Thoracic aorta (tissue), 2 donors: Measurements from ENCODE around the gene PTDSS2. TPM values are rescaled to one million over a fixed set of nuclear protein-coding genes. Genes with fewer than 3 reads are reported as not detected.

ENCODE experiments used
- ATAC-seq: fragments of 150-250 bp; one replicate; pipeline ENCODE4 v1.8.0; 2017; ENCODE audit warnings: low read depth; ENCODE audit not compliant: insufficient number of reproducible peaks, low FRiP score
- DNase-seq: peaks from one replicate; pipeline ENCODE4 v3.0.0-alpha.2; 2020; ENCODE audit warnings: low spot score
- H3K27ac ChIP-seq, 2 donors: fragments of 200-600 bp; sonication (generic); 1 replicate in 1 of 2; 2 replicates in 1 of 2; pipeline ENCODE4 v1.5.1; 2016; ENCODE audit warnings: mild to moderate bottlenecking in 2 of 2, moderate library complexity in 2 of 2
- H3K27me3 ChIP-seq: fragments of 200-600 bp; sonication (generic); replicated peaks from 2 replicates; pipeline ENCODE4 v1.6.0; 2016; ENCODE audit warnings: mild to moderate bottlenecking; ENCODE audit not compliant: insufficient read depth
- H3K36me3 ChIP-seq: fragments of 200-600 bp; sonication (generic); one replicate; pipeline ENCODE4 v1.5.1; 2016
- H3K4me1 ChIP-seq, 2 donors: fragments of 200-600 bp; sonication (generic); 1 replicate in 1 of 2; 2 replicates in 1 of 2; pipeline versions ENCODE4 v1.5.1 to v1.6.0; 2016; ENCODE audit warnings: low read depth in 2 of 2, mild to moderate bottlenecking in 1 of 2; ENCODE audit not compliant: control insufficient read depth in 1 of 2
- H3K4me3 ChIP-seq: fragments of 200-600 bp; sonication (generic); 2 replicates; pipeline ENCODE4 v1.5.1; 2016; ENCODE audit warnings: mild to moderate bottlenecking
- H3K9me3 ChIP-seq: fragments of 200-600 bp; sonication (generic); 2 replicates; pipeline ENCODE4 v1.5.1; 2016
- total RNA-seq, 2 donors: library from RNA; depleted of rRNA; stranded (reverse); fragments of >200 nt; gene quantifications; one replicate each; pipeline versions ENCODE4 v1.1.0 to v1.2.3, GENCODE V29; 2016
- TF ChIP-seq, protein P1 (sequence below): fragments of 200-600 bp; sonication (generic); IDR thresholded peaks from one replicate; pipeline ENCODE4 v1.5.1; 2019; ENCODE audit warnings: antibody characterized with exemption

The PTDSS2 gene
- total RNA-seq, 2 donors from 2014 or later, result 34.0 to 34.7 TPM

DNA sequence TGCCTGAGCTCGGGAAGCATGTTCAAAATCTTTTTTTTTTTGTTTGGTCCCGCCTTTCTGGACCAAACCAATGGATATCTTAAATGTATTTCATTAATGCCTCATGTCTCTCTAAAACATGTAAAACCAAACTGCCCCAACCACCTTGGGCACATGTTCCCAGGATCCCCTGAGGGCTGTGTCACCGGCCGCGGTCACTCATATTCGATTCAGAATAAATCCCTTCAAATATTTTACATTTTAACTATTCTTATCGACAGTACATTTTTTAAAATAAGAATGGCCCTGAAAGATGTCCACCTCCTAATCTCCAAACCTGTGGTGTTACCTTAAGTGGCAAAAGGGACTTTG lies 54.9 kb downstream of the PTDSS2 start:
- H3K36me3 ChIP-seq, result peaks cover 11% of the 10 kb centered on the region
- H3K27me3 ChIP-seq, result no peaks in the 10 kb centered on the region
- DNase-seq, result no peak
- peak overlapping the region; percentile 72 to 95 for H3K27ac ChIP-seq
- peaks cover 26 to 42% of the 10 kb centered on the region in 2 donors for H3K4me1 ChIP-seq
- TF ChIP-seq, protein P1, sequence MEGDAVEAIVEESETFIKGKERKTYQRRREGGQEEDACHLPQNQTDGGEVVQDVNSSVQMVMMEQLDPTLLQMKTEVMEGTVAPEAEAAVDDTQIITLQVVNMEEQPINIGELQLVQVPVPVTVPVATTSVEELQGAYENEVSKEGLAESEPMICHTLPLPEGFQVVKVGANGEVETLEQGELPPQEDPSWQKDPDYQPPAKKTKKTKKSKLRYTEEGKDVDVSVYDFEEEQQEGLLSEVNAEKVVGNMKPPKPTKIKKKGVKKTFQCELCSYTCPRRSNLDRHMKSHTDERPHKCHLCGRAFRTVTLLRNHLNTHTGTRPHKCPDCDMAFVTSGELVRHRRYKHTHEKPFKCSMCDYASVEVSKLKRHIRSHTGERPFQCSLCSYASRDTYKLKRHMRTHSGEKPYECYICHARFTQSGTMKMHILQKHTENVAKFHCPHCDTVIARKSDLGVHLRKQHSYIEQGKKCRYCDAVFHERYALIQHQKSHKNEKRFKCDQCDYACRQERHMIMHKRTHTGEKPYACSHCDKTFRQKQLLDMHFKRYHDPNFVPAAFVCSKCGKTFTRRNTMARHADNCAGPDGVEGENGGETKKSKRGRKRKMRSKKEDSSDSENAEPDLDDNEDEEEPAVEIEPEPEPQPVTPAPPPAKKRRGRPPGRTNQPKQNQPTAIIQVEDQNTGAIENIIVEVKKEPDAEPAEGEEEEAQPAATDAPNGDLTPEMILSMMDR, result no peak
- H3K4me3 ChIP-seq, result peak overlapping the region; percentile 88
- H3K9me3 ChIP-seq, result no peaks in the 10 kb centered on the region
- ATAC-seq, result no peak

DNA sequence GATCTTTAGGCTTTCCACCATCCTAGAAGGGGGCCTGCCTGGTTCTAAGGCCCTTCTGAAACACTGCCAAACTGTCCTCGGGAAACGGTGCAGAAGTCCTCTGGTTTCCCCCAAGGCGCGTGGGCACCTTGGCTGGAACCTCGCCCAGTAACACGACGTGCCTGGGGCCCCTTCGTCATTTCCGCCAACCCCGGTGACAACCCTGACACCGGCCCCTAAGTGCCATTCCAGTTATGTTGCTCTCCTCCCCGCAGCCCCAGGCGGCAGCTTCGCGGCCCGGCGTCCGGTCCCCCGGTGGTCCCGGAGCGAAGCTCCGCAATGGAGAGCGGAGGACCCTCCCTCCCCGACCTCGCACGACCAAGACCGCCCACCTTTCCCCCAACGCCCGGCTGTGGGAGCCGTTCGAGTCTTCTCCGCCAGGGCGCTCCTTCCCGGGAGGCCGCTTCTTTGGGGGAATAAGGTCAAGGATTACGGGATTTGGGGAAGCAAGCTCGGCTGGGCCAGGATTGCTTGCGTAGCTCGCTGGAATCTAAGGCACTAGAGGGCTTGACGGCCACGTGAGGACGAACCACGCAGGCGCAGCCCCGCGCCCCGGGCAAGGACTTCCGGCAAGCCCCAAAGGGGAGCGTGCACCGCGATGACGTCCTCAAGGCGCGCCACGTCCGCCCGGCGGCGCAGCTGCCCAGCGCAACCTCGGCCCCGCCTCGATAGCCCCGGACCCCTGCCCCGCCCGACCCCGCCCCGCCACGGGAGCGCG lies 56.3 kb downstream of the PTDSS2 start:
- DNase-seq, result peak; percentile 81
- Histone ChIP-seq H3K36me3 (no peaks in the 10 kb centered on the region), H3K4me3 (peak overlapping the region; percentile 88), H3K27me3 (no peaks in the 10 kb centered on the region), H3K4me1 (peaks cover 26 to 42% of the 10 kb centered on the region in 2 donors), H3K27ac (peak overlapping the region; percentile 95 to 100), H3K9me3 (no peaks in the 10 kb centered on the region)
- TF ChIP-seq, protein P1, result no peak
- peak; percentile 61 for ATAC-seq

DNA sequence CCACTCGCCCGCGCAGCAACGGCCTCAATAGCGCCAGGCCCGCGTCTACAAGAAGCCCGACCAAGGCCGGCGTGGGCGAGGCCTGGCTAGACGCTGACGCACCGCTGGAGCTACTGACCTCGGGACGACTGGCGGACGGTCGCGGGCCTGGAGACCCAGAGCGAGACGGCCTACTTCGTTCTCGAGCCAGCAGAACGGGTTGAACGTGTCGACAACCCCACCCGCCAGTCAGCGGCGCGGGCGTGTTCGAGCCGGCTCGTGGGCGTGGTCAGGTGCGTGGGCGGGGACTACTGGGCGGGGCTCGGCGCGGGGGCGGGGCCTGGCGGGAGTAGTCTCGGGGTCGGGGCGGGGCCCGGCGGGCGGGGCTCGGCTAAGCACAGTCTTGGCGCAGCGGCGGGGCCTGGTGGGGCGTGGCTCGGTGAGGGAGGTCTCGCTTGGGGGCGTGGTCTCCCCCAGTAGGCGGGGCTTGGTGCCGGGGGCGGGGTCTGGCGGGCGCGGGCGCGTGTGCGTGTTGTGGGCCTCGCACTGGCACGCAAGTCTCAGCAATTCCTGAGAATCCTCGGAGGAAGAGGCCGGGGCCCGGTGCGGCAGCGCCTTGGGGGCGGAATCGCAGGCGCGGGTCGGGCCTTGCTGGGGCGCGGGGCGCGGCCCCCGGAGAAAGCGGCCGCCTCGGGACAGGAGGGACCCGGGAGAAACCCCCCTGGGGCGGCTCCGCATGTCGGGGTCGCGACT lies 57.1 kb downstream of the PTDSS2 start, which contains the start of gene RNH1:
TSS of gene RNH1 (minus strand) at position 248 of the 732 bp plus-strand sequence. CDS start 5,080 bp downstream, outside the sequence.
- Histone ChIP-seq H3K36me3 (no peaks in the 10 kb centered on the region), H3K27me3 (no peaks in the 10 kb centered on the region), H3K4me1 (peaks cover 26 to 42% of the 10 kb centered on the region in 2 donors), H3K27ac (peak within 1 kb of the TSS; percentile 95 to 100), H3K4me3 (peak within 1 kb of the TSS; percentile 88), H3K9me3 (no peaks in the 10 kb centered on the region)
- peak; percentile 59 for ATAC-seq
- TF ChIP-seq, protein P1, result no peak
- DNase-seq, result peak; percentile 98

DNA sequence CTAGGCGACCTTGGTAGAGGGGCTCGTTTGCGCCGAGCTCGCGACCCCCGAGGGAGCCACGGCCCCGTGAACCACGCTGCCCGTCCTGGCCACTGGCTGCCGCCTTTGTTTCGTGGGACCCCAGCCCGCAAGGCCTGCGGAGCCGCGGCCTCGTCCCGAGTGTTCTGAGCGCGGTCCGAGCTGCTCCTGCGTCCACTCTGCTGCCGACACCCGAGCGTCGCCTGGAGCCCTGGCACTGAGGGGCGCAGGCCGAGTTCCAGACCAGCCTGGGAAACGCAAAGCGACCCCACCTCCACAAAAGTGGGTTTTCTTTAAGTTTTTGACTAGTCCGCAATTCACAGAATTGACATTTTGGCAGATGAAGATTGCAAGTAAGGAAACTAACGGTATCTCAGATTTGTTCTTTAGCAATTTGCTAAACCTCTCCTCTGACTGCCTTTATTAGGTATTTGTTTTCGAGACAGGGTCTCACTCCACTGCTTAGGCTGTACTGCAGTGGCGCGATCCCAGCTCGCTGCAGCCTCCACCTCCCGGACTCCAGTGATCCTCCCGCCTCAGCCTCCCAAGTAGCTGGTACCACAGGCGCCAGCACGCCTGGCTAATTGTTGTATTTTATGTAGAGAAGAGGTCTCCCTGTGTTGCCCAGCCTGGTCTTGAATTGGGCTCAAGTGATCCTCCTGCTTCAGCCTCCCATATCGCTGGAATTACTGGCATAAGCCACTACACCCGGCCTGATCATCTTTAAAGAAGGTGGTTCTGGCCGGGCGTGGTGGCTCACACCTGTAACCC lies 57.8 kb downstream of the PTDSS2 start:
- Histone ChIP-seq H3K27me3 (no peaks in the 10 kb centered on the region), H3K4me3 (peak overlapping the region; percentile 88), H3K9me3 (no peaks in the 10 kb centered on the region), H3K36me3 (no peaks in the 10 kb centered on the region), H3K27ac (peak overlapping the region; percentile 72 to 95), H3K4me1 (peaks cover 24 to 37% of the 10 kb centered on the region in 2 donors)
- ATAC-seq, result no peak
- TF ChIP-seq, protein P1, result no peak
- no peak for DNase-seq
